Heart right ventricle (tissue), 16 donors: Measurements from ENCODE around the gene STK4. TPM values are rescaled to one million over a fixed set of nuclear protein-coding genes. Genes with fewer than 3 reads are reported as not detected.

Experiments
- ATAC-seq, 8 donors: fragments of 200-7000 bp; cut with Tn5 transposase; one replicate each; pipeline ENCODE4 v1.9.1; 2020; ENCODE audit warnings: mild to moderate bottlenecking in 8 of 8, moderate library complexity in 8 of 8, moderate number of reproducible peaks in 1 of 8
- DNase-seq, 2 donors: peaks; one replicate each; pipeline ENCODE4 v3.0.0-alpha.2; 2020
- H3K27ac ChIP-seq, 10 donors: fragments of 200-600 bp; sonication (generic) in 2 of 10; one replicate each; pipeline versions ENCODE4 v1.5.0 to v1.8.0; 2020 to 2022; ENCODE audit warnings: mild to moderate bottlenecking in 3 of 10
- H3K27me3 ChIP-seq, 7 donors: fragments of 200-600 bp; one replicate each; pipeline ENCODE4 v1.8.0; 2021 to 2022; ENCODE audit warnings: mild to moderate bottlenecking in 2 of 7
- H3K36me3 ChIP-seq, 9 donors: fragments of 200-600 bp; sonication (generic) in 1 of 9; one replicate each; pipeline versions ENCODE4 v1.5.0 to v1.8.0; 2020 to 2022; ENCODE audit warnings: mild to moderate bottlenecking in 2 of 9
- H3K4me1 ChIP-seq, 9 donors: fragments of 200-600 bp; sonication (generic) in 1 of 9; one replicate each; pipeline versions ENCODE4 v1.5.0 to v1.8.0; 2020 to 2022; ENCODE audit warnings: mild to moderate bottlenecking in 4 of 9
- H3K4me3 ChIP-seq, 10 donors: fragments of 200-600 bp; sonication (generic) in 2 of 10; one replicate each; pipeline versions ENCODE4 v1.5.0 to v1.8.0; 2020 to 2022; ENCODE audit warnings: mild to moderate bottlenecking in 7 of 10, moderate library complexity in 2 of 10
- H3K9me3 ChIP-seq, 11 donors: fragments of 200-600 bp in 10 of 11; sonication (generic) in 2 of 11; one replicate each; pipeline versions ENCODE4 v1.5.0 to v1.8.0; 2013 to 2022; ENCODE audit warnings: mild to moderate bottlenecking in 2 of 11, control low read depth in 1 of 11, moderate library complexity in 1 of 11
- WGBS, 2 donors: extraction: QIAGEN DNeasy Blood & Tissue Kit; methylation state at CpG; one replicate each; pipeline ENCODE4 v1.1.7; 2013; ENCODE audit warnings: inconsistent platforms in 1 of 2; 5-methylcytosine and 5-hydroxymethylcytosine counted together
- intact Hi-C, 10 donors: fragments of 100-400 bp; cut with DNase I; formaldehyde crosslinking; loops; one replicate each; pipeline versions ENCODE4 v1.11.1 to v1.14.2; 2022
- polyA plus RNA-seq, 2 donors: library from polyadenylated mRNA; stranded (reverse); fragments of 200-250 nt; gene quantifications; one replicate each; pipeline ENCODE4 v1.2.3, GENCODE V29; 2013
- total RNA-seq, 10 donors: library from RNA; stranded (reverse); fragmentation: NEBNext Ultra II Directional in 3 of 10; extraction: Animal tissue kit (Norgen Biotek cat#: 25700) in 3 of 10; gene quantifications; one replicate each; pipeline versions ENCODE4 v1.2.1 to v1.2.4, GENCODE V29; 2021 to 2023
- TF ChIP-seq, protein P1 (sequence below), 9 donors: fragments of 200-600 bp; sonication (generic) in 2 of 9; IDR thresholded peaks; one replicate each; pipeline versions ENCODE4 v1.5.0 to v1.8.0; 2021 to 2022; ENCODE audit warnings: antibody characterized with exemption in 9 of 9, mild to moderate bottlenecking in 5 of 9, moderate library complexity in 1 of 9
- donor health status: Arrhythmogenic right ventricular cardiomyopathy.
- donor health status: ischemic (EF 13 %, LVEDD 7.1; RV severe dilation, severe dysfunction).
- donor health status: healthy with polysubstance abuse.
- donor health status: DM: no; HTN: yes; CAD: no.
- donor health status: DM: no; HTN: no; CAD: no.
- donor health status: ischemic (EF 25% LVEDD 6.9; RV normal size, moderate dysfunction).
- donor health status: ischemic (EF 25% LVEDD 5.7; RV mildly dilated, moderate dysfunction).
- donor health status: healthy.
- donor health status: DM: yes; HTN: yes; CAD: no.
- donor health status: Ischemic cardiomyopathy.
- donor health status: ischemic (EF 35%, LVEDD 5.7; RV mildly dilated, moderate dysfunction).
- donor health status: nonischemic (EF 11% LVEDD 7.7; RV severe dilation, severe dysfunction).
- donor health status: DM: yes; HTN: yes; CAD: no.
- donor health status: PGD.
- donor health status: ischemic (EF 29% LVEDD 5.4; RV normal size, mild dysfunction).
- donor health status: nonischemic (EF 23%, LVEDD 6.1; RV moderate dilation, normal function).

The STK4 gene
- total and polyA plus RNA-seq, 12 donors: 3.7 to 18.1 (median 8.1) TPM

DNA sequence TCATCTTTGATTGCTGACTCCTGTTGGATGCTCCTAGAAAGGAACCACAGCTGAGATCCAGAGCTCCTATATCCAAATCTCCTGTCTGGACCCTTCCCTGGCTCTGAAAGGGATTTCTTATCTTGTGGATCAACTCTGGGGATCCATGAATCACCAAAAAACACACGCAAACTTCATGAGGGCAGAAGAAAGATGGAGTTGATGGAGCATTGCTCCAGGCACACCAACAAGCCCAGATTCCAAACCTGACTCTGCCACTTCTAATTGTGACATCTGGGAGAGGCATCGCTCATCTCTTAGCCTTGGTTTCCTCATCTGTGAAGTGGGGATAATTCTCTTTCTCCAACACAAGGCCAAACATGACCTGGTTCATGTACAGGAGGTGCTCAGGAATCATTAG lies 127.9 kb downstream of the STK4 start:
- ATAC-seq (no peak), DNase-seq (no peak)
- H3K4me1 ChIP-seq: peaks cover 2 to 10% (median 7%) of the 10 kb centered on the region in 9 donors
- peaks cover 0 to 39% (median 33%) of the 10 kb centered on the region in 7 donors for H3K27me3 ChIP-seq
- TF ChIP-seq, protein P1, sequence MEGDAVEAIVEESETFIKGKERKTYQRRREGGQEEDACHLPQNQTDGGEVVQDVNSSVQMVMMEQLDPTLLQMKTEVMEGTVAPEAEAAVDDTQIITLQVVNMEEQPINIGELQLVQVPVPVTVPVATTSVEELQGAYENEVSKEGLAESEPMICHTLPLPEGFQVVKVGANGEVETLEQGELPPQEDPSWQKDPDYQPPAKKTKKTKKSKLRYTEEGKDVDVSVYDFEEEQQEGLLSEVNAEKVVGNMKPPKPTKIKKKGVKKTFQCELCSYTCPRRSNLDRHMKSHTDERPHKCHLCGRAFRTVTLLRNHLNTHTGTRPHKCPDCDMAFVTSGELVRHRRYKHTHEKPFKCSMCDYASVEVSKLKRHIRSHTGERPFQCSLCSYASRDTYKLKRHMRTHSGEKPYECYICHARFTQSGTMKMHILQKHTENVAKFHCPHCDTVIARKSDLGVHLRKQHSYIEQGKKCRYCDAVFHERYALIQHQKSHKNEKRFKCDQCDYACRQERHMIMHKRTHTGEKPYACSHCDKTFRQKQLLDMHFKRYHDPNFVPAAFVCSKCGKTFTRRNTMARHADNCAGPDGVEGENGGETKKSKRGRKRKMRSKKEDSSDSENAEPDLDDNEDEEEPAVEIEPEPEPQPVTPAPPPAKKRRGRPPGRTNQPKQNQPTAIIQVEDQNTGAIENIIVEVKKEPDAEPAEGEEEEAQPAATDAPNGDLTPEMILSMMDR (IDR thresholded peaks at IDR 0.05): no peak
- H3K9me3 ChIP-seq: no peaks in the 10 kb centered on the region
- H3K27ac ChIP-seq: no peak overlapping the region
- WGBS, 2 donors: 92% methylated on average over 2 of the region's 2 CpGs
- intact Hi-C loops: loop anchor here in 4 of 10 donors (5.0 to 10.0 kb wide), 3 partner anchors 47 to 82 kb away; no protein-coding TSS in a partner anchor
- peaks cover 0 to 5% (median 0%) of the 10 kb centered on the region in 9 donors for H3K36me3 ChIP-seq
- H3K4me3 ChIP-seq: no peak overlapping the region

DNA sequence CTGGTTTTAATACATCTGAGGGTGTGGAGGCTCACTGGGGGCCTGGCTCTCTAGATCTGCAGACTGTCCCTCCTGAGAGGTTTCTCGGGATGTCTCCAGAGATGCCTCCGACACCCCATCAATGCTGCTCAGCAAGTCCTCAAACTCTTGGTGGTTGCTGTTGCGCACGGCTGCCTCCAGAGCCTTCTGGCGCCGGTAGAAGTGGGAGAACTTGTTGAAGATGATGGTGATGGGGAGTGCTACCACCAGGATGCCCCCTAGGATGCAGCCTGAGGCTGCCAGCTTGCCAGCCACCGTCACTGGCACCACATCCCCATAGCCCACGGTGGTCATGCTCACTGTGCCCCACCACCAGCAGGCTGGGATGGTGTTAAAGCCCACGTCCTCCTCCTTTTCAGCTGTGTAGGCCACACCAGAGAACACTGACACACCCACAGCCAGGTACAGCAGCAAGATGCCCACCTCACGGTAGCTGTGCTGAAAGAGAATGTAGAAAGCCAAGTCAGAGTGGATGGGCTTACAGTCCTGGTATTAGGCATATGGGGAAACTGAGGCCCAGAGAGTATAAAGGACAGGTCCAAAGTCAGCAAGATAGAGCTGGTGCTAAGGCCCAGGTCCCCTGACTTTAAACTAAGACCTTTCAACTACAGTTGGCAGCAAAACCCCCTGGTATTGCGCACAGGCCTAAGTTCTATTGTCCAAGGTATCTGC lies 128.7 kb downstream of the STK4 start:
- ATAC-seq: no peak
- peaks cover 2 to 10% (median 7%) of the 10 kb centered on the region in 9 donors for H3K4me1 ChIP-seq
- peaks cover 0 to 47% (median 42%) of the 10 kb centered on the region in 7 donors for H3K27me3 ChIP-seq
- H3K27ac ChIP-seq: no peak overlapping the region
- DNase-seq: no peak
- intact Hi-C loops: loop anchor here (1.0 to 10.0 kb wide), 5 partner anchors 48 to 83 kb away; no protein-coding TSS in a partner anchor
- WGBS, 2 donors: 92 to 93% methylated on average over 11 of the region's 11 CpGs
- TF ChIP-seq, protein P1 (IDR thresholded peaks at IDR 0.05): no peak
- H3K4me3 ChIP-seq: no peak overlapping the region
- no peaks in the 10 kb centered on the region for H3K36me3 ChIP-seq
- no peaks in the 10 kb centered on the region for H3K9me3 ChIP-seq

DNA sequence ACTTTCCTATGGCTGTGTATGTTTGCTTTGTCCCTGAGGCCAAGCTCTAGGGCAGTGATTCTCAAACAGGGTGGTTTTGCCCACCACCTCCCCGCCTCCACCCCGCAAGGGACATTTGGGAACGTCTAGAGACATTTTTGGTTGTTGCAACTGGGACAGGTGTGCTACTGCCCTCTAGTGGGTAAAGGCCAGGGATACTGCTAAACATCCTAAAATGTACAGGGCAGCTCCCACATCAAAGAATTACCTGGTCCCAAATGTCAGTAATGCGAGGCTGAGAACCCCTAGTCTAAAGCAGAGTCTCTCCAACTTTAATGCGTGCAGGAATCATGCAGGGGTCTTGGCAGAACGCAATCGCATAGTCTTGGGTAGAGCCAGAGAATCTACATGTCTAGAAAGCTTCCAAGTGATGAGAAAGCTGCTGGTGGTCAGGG lies 129.5 kb downstream of the STK4 start:
- Histone ChIP-seq H3K4me1 (peaks cover 2 to 14% (median 7%) of the 10 kb centered on the region in 9 donors), H3K9me3 (no peaks in the 10 kb centered on the region), H3K36me3 (no peaks in the 10 kb centered on the region), H3K27me3 (peaks cover 0 to 54% (median 50%) of the 10 kb centered on the region in 7 donors), H3K27ac (no peak overlapping the region), H3K4me3 (no peak overlapping the region)
- TF ChIP-seq, protein P1 (IDR thresholded peaks at IDR 0.05): peak; percentile 55 to 78 (median 72)
- ATAC-seq (peak in 6 of 8 donors; percentile 38 to 71 (median 54)), DNase-seq (peak in 1 of 2 donors; percentile 57)
- intact Hi-C loops: loop anchor here in 9 of 10 donors (1.0 to 10.0 kb wide), 8 partner anchors 49 to 85 kb away; no protein-coding TSS in a partner anchor
- 6 to 7% methylated on average over 7 of the region's 7 CpGs for WGBS, 2 donors

DNA sequence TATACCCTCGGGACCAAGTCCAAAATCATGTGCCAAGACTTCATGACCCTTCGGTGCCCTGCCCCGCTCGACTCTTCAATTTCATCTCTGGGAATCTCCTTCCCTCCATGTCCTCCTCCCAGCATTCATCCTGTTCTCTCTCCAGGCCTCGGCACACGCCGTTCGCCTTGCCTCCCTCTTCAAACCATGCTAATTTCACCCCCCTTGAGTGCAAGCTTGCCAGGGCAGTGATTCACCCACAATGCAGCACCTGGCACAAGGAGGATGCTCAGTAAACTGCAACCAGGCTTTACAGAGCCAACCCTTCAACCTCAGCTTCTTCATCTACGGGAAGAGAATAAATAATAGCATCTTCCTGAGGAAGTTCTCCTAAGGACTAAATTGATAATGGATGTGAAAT lies 130.5 kb downstream of the STK4 start:
- WGBS, 2 donors: 71 to 77% methylated on average over 9 of the region's 9 CpGs
- TF ChIP-seq, protein P1 (IDR thresholded peaks at IDR 0.05): no peak
- H3K27ac ChIP-seq: no peak overlapping the region
- peaks cover 2 to 15% (median 7%) of the 10 kb centered on the region in 9 donors for H3K4me1 ChIP-seq
- no peaks in the 10 kb centered on the region for H3K36me3 ChIP-seq
- peaks cover 0 to 62% (median 59%) of the 10 kb centered on the region in 7 donors for H3K27me3 ChIP-seq
- H3K4me3 ChIP-seq: no peak overlapping the region
- no peak for DNase-seq
- H3K9me3 ChIP-seq: no peaks in the 10 kb centered on the region
- intact Hi-C loops: loop anchor here in 9 of 10 donors (2.0 to 10.0 kb wide), 7 partner anchors 49 to 86 kb away; no protein-coding TSS in a partner anchor
- no peak for ATAC-seq
